HL-60 (cell line): Measurements from ENCODE around the gene RHOT2.

ENCODE experiments used
- DNase-seq, 2 experiments: peaks; one replicate each; pipeline ENCODE4 v3.0.0-alpha.2; 2010 to 2020; ENCODE audit warnings: low read depth in 1 of 2, low spot score in 1 of 2
- H3K27ac ChIP-seq: fragments of 250-450 bp; sonication (Bioruptor Pico); replicated peaks from 2 replicates; pipeline ENCODE4 v1.5.1; 2020; ENCODE audit warnings: mild to moderate bottlenecking, moderate library complexity
- H3K27me3 ChIP-seq: fragments of 250-450 bp; sonication (Bioruptor Pico); 2 replicates; pipeline ENCODE4 v1.5.1; 2021; ENCODE audit warnings: mild to moderate bottlenecking, moderate library complexity; ENCODE audit not compliant: insufficient read depth, poor library complexity, severe bottlenecking
- H3K4me3 ChIP-seq: replicated peaks from 2 replicates; pipeline ENCODE4 v1.5.1; 2011; ENCODE audit warnings: mild to moderate bottlenecking, control low read depth, low read length; ENCODE audit not compliant: insufficient read depth
- GABPA ChIP-seq: IDR thresholded peaks from 2 replicates; pipeline ENCODE4 v1.6.1; 2012; ENCODE audit warnings: low read depth
- POLR2AphosphoS5 ChIP-seq: IDR thresholded peaks from 2 replicates; pipeline ENCODE4 v1.6.1; 2012; ENCODE audit warnings: low read depth
- SPI1 ChIP-seq: IDR thresholded peaks from 2 replicates; pipeline ENCODE4 v1.6.1; 2012; ENCODE audit warnings: low read depth, mild to moderate bottlenecking, borderline replicate concordance
- TF ChIP-seq, protein P1 (sequence below): IDR thresholded peaks from 2 replicates; pipeline ENCODE4 v1.6.1; 2012; ENCODE audit warnings: low read depth; ENCODE audit not compliant: insufficient replicate concordance
- TF ChIP-seq, protein P2 (sequence below): IDR thresholded peaks from one replicate; pipeline ENCODE4 v1.5.1; 2011; ENCODE audit warnings: low read length, control low read depth, inconsistent platforms; ENCODE audit not compliant: insufficient read depth

RHOT2 gene

DNA sequence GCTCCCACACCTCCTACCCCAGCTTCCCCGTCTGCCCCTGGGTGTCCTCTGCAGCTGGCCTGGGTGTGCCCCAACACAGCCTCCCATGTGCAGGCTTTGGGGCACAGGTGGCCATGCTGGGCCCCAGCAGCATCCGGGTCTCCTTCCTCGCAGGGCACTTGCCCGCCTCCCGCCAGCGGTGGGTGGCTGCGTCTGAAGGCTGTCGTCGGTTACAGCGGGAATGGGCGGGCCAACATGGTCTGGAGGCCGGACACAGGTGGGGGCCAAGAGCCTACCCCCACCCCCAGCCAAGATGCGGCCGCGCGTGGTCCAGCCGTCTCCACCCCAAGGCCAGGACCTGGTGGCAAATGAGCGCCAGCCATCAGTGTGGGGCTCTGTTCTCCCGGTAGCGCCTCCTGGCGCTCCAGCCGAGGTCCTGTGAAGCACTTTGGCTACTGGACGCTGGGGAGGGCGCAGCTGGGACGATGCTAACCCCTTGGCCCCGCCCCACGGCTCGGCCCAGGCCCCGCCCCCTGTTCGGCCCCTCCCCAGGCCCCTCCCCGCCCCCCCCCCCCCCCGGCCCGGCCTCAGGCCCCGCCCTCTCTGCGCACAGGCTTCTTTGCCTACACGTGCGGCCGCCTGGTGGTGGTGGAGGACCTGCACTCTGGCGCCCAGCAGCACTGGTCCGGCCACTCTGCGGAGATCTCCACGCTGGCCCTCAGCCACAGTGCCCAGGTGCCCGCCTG is 7.3 kb upstream of the RHOT2 start:
- peak; percentile 85 to 93 for DNase-seq
- no peaks in the 10 kb centered on the region for H3K27me3 ChIP-seq
- TF ChIP-seq, protein P1, sequence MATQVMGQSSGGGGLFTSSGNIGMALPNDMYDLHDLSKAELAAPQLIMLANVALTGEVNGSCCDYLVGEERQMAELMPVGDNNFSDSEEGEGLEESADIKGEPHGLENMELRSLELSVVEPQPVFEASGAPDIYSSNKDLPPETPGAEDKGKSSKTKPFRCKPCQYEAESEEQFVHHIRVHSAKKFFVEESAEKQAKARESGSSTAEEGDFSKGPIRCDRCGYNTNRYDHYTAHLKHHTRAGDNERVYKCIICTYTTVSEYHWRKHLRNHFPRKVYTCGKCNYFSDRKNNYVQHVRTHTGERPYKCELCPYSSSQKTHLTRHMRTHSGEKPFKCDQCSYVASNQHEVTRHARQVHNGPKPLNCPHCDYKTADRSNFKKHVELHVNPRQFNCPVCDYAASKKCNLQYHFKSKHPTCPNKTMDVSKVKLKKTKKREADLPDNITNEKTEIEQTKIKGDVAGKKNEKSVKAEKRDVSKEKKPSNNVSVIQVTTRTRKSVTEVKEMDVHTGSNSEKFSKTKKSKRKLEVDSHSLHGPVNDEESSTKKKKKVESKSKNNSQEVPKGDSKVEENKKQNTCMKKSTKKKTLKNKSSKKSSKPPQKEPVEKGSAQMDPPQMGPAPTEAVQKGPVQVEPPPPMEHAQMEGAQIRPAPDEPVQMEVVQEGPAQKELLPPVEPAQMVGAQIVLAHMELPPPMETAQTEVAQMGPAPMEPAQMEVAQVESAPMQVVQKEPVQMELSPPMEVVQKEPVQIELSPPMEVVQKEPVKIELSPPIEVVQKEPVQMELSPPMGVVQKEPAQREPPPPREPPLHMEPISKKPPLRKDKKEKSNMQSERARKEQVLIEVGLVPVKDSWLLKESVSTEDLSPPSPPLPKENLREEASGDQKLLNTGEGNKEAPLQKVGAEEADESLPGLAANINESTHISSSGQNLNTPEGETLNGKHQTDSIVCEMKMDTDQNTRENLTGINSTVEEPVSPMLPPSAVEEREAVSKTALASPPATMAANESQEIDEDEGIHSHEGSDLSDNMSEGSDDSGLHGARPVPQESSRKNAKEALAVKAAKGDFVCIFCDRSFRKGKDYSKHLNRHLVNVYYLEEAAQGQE, result no peak
- TF ChIP-seq, protein P2, sequence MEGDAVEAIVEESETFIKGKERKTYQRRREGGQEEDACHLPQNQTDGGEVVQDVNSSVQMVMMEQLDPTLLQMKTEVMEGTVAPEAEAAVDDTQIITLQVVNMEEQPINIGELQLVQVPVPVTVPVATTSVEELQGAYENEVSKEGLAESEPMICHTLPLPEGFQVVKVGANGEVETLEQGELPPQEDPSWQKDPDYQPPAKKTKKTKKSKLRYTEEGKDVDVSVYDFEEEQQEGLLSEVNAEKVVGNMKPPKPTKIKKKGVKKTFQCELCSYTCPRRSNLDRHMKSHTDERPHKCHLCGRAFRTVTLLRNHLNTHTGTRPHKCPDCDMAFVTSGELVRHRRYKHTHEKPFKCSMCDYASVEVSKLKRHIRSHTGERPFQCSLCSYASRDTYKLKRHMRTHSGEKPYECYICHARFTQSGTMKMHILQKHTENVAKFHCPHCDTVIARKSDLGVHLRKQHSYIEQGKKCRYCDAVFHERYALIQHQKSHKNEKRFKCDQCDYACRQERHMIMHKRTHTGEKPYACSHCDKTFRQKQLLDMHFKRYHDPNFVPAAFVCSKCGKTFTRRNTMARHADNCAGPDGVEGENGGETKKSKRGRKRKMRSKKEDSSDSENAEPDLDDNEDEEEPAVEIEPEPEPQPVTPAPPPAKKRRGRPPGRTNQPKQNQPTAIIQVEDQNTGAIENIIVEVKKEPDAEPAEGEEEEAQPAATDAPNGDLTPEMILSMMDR, result peak; percentile 47
- peak; percentile 51; the same call in 1 of the 2 replicates for TF ChIP-seq POLR2AphosphoS5
- H3K4me3 ChIP-seq, result no peak overlapping the region
- H3K27ac ChIP-seq, result peak overlapping the region; percentile 55

DNA sequence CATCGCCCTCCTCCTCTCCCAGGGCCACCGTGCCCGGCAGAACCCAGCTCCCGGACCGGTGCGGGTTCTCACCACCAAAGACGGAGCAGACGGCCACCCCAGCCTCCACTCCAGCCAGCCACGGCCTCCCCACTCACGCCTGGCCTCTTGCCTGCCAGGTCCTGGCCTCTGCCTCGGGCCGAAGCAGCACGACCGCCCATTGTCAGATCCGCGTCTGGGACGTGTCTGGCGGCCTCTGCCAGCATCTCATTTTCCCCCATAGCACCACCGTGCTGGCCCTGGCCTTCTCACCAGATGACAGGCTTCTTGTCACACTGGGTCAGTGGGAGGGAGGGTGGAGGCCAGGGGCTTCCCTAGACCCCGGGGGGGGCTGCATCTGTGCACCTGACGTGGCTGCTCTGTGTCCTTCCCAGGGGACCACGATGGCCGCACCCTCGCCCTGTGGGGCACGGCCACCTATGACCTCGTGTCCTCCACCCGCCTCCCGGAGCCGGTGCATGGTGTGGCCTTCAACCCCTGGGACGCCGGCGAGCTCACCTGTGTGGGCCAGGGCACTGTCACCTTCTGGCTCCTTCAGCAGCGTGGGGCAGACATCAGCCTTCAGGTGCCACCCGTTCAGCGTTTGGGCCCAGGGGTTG is 6.6 kb upstream of the RHOT2 start:
- TF ChIP-seq, protein P2, result no peak
- TF ChIP-seq, protein P1, result no peak
- TF ChIP-seq POLR2AphosphoS5 (no peak), SPI1 (no peak), GABPA (no peak)
- DNase-seq, result no peak
- peak overlapping the region; percentile 25; the same call in 1 of the 2 replicates for H3K27ac ChIP-seq
- no peaks in the 10 kb centered on the region for H3K27me3 ChIP-seq
- no peak overlapping the region for H3K4me3 ChIP-seq

DNA sequence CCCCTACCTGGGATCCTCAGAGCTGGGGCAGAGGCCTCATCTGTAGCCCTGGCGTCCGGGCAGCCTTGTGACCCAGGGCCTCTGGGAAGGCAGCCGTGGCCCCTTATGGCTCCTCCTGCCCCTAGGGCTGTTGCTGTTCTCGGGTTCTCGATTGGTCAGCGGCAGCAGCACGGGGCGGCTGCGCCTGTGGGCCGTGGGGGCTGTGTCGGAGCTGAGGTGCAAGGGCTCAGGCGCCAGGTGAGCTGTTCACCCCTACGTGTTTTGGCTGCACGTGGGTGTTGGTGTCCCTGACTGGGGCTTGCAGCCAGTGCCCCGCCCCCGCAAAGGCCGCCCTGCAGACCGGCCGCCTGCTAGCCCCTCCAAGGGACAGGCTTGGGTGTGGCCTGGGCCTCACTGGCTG is 5.8 kb upstream of the RHOT2 start:
- H3K4me3 ChIP-seq, result no peak overlapping the region
- TF ChIP-seq POLR2AphosphoS5 (no peak), GABPA (no peak), SPI1 (no peak)
- TF ChIP-seq, protein P2, result no peak
- TF ChIP-seq, protein P1, result no peak
- no peak overlapping the region for H3K27ac ChIP-seq
- H3K27me3 ChIP-seq, result no peaks in the 10 kb centered on the region
- DNase-seq, result no peak
